NCI-H1930 (cell line): ENCODE results near the gene ARL5C.
A peak's percentile ranks its signal among the peaks of the same experiment; 100 is the strongest.

ENCODE experiments used
- DNase-seq, 2 experiments: peaks; one replicate each; lab custom pipeline; 2025; lab: John Stamatoyannopoulos, UW

Gene ARL5C, protein sequence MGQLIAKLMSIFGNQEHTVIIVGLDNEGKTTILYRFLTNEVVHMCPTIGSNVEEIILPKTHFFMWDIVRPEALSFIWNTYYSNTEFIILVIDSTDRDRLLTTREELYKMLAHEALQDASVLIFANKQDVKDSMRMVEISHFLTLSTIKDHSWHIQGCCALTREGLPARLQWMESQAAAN

DNA sequence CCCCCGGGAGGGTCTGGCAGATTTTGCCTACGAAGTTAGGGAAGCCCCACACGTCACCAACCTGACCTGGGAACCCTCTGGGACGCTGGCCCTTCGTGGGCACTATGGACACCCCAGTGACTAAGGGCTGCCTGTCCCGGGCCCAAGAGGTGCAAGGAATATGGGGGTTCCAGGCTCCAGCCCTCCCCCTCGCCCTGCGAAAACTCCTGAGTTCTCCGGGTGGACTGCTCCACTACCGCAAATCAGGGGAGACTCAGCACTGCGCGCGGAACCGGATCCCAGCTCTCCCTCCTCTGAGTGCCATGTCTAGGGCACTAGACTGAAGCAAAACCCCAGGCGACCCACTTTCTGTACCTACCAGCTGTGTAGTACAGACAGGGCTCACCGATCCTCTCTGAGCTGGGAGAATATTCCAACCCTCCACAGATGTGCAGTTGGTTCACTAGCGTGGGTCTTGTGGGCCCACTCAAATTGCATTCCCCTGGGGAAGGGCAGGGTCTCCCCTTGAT is at the start of gene ARL5C:
ARL5C (minus strand) TSS at position 321 of the 509 bp plus-strand sequence. CDS start 401 bp downstream, outside the sequence.
- DNase-seq = no peak

DNA sequence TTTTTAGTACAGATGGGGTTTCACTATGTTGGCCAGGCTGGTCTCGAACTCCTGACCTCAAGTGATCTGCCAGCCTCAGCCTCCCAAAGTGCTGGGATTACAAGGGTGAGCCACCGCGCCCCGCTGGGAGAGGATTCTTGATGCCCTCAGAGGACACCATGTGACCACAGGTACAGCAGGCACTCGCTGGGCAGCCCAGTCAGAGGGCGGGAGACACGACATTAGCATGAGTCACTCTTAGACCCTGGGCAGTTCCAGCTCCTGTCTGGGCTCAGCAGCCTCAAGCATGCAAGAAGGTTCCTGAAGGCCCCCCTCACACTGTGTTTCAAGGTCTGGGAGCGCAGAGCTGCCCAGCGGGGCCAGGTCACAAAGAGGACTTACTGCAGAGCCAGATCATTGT is 47.9 kb upstream of the ARL5C start:
- no peak for DNase-seq

DNA sequence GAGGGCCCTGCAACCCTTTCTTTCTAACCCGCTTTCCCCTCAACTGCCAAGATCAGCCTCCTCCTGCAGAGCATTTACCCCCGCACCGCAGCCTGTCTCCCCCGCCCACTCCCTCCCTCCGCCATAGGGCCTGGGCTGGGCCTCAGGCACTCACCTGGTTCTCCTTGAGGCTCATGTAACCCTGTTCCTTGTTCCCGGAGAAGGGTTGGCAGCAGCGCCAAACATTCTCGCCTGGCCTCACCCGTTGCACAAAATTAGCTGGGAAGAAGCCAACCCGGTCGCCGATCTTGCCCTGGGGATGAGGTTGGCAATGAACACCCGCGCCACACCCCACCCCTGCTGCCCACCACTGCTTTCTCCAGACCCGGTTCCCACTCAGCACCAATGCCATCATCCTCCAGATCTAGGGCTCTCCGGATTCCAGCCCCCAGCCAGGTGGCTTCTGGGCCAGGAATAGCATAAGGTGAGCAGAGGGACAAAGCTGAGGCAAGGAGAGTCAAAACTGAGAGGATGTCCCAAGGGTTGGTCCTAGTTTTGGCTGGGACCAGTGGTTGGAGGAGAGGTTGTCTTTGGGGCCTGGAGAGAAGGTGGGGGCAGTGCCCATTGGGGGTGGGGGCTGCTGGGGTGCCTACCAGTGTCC is 47.0 kb upstream of the ARL5C start:
- no peak for DNase-seq

DNA sequence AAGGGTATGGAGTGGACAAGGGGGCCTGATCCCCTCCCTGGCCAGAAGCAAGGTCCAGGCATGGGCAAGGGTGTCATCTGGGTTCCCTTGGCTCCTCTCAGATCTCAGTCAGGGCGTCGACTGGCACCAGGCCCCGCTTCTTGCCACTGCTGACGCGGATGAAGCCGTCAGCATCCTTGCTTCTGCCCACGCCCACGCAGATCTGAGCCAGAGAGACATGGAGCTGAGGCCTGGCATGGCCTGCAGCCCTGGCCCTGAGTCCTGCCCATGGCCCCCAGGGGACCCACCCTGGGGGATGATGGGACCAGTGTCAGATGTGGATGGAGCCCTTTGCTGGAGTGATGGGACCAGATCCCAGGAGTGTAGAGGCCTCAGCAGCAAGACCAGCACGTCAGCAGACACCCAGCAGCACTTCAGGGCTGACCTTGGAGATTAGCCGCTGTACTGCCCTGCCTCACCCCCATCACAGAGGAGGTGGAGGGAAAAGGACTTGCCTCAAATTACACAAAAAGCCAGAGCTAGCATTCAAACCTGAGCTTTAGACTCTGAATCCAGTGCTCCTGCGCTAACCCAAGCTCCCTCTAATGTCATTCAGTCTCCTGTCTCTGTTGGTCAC is 46.3 kb upstream of the ARL5C start:
- DNase-seq = no peak

DNA sequence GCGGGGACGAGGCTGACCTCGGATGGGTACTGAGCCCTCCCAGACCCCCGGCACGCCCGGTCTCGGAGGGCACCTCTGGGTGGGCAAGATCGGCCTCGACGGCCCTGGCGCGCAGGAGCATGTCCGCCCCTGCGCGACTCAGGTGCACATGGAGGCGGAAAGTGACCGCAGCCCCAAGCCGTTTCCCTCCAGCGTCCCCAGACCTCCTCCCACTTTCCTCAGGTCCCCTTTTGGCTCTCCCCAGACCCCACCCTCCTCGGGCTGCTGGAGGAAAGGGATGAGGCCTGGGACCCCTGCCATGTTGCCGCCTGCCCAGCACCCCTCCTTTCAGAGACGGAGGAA is 44.1 kb upstream of the ARL5C start:
- DNase-seq = no peak

DNA sequence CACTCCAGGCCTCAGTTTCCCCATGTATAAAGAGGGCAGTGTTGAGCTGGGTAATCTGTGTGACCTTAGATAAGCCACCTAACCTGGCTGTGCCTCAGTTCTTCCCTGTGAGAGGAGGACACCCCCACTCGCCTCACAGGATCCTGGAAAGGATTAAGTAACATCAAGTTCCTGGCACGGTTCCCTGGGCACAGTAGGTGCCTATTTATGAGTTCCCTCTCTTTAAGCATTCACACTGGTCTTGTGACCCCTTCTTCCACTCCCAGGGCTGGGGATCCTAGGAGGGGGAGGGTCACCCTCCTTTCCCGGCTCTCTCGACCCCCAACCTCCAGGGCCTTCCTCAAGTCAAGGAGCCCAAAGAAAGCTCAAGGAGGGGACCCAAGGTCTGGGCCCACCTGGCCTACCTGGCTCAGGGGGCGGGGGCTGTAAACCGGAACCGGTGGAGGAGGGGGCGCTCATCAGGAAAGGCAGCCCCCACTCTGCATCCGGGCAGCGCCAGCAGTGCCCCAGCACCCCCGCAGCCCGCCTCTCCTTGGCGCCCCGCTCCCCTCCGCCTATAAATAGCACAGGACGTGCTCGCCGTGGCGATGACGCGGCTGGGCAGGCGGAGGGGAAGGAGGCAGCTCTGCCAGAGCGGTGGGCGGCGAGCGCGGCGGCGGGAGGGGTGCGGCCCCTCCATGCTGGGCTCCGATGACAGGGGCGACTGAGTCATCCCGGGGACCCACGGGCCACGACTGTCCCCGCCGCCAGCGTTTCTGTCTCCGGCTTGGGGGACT is 43.5 kb upstream of the ARL5C start:
- no peak for DNase-seq

DNA sequence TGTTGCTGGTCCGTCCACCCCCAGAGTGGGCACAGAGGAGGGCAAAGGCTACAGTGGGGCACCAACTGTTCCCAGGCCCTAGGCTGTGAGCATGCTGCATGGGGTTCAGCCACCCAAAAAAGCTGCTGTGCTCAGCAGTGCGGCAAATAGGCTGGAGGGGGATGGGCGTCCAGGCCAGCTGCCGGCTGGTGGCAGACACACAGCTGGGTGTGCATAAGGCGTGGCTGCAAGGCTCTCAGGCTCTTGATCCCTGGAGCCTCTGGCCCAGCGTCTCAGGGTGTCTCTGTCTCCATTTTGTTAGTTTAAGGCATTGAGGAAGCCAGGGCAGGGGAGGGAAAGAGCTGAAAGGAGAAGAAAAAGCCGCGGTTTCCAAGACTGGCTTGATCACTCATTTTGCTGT is 42.9 kb upstream of the ARL5C start:
- DNase-seq = no peak

DNA sequence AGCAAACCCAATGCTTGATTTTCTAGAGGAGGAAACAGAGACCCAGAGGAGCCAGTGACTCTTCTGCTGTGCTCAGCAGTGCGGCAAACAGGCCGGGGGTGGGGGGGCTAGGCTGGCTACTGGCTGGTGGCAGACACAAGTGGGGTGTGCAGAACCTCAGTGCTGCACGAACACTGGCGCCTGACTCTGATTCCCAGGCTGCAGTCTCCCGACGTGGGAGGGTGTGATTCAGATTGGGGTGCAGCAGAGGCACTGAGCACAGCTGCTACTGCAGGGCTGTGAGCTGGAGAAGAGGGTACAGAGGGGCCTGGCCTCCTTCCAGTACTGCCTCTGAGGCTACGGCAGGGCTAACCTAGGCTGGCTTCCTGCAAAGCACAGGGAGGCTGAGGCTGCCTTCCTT is 42.2 kb upstream of the ARL5C start:
- DNase-seq = no peak

DNA sequence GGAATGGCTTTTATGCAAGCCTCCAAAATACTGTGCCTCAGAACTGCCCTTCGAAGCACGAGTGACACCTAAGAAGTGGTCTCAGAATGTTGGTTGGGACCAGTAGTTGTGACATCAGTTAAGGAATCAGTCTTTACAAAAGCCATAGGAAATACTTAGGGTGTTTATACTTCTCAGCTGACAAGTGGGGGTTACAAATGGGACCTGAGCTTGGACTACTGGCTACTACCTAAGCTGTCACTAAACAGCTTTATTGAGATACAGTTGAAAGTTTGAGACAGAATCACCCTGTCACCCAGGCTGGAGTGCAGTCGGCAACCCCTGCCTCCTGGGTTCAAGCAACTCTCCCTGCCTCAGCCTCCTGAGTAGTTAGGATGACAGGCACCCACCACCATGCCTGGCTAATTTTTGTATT is 39.2 kb upstream of the ARL5C start:
- no peak for DNase-seq

DNA sequence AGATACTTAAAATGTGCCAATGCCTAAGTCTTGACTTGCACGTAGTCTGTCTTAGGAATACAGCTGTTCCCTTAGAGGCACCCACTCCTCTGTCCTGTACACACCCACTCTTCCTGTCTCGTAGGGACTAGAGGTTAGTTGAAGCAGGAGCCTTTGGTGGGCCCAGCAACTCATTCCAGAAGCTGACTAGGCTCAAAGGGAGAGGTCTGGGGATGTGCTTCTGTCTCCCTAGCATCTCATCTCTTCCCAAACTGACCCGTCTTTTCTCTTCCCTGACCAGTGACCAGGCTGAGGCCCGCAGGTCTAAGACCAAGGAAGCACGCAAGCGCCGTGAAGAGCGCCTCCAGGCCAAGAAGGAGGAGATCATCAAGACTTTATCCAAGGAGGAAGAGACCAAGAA is 38.3 kb upstream of the ARL5C start:
- no peak for DNase-seq

DNA sequence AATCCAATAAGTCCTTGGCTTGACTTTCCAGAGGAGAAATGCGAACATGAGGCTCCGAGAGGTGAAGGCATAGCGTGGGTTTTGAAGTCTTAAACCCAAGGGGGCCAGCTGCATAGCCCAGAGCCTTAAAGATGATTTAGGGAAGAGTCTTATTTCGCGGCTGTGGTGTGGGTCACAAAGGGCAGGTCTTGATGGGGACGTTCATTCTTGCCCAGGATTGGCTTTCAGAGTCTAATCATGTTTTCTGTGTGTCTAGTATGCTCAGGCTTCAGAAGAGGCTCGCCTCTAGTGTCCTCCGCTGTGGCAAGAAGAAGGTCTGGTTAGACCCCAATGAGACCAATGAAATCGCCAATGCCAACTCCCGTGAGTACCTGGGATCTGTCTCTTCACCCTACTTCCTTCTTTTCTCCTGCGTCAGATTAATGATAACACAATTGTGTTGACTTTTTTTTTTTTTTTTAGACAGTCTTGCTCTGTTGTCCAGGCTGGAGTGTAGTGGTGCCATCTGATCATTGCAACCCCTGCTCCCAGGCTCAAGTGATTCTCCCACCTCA is 35.1 kb upstream of the ARL5C start:
- no peak for DNase-seq

DNA sequence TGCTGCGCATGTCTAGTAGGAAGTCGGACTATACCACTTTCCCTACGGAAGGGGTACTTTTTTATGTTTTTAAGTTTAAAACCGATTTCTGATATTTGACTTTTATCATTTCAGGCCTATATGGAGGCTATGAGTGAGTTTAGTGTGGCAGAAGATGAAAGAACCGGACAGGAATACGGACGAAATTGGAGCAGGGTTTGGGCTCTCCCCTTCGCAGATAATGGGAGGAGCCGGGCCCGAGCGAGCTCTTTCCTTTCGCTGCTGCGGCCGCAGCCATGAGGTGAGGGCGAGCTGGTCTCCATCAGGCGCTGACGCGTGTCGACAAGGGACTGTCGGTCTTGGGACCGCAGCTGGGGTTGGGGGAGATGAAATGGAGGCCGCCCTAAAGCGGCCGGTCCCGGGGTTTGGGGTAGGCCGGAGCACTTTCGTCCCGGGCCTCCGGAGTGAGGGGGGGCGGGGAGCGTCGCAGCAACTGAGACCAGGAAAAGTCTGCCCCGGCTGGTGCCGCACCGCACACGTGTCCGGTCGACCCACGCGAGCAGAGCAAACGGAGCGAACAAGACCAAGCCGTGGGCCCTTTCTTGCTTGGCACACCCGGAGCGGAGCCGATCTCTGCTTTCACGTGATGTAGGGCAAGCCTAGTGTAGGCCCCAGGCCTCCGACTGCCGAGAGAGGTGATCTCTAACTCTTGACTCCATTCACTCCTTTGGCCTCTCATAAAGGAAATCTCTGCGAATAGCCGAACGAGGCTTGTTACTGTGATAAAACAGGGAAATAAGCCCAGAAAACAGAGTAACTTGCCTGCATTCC is 34.3 kb upstream of the ARL5C start, which contains the start of gene RPL19:
RPL19 (plus strand) TSS at position 214 of the 810 bp plus-strand sequence; CDS start at position 276, 62 bp downstream.
- DNase-seq = no peak

DNA sequence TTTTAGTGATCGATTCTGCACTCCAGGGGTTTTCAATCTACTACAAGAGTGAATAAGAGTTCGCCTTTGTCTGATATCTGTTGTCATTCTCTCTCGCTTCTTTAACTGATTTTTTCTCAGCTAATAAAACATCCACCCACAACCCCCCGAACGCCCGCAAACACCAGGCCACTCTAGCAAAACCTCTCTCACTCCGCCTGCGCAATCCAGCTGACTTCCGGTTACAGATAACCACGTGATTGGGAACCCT is 33.8 kb upstream of the ARL5C start:
- peak; percentile 86 to 92 for DNase-seq

DNA sequence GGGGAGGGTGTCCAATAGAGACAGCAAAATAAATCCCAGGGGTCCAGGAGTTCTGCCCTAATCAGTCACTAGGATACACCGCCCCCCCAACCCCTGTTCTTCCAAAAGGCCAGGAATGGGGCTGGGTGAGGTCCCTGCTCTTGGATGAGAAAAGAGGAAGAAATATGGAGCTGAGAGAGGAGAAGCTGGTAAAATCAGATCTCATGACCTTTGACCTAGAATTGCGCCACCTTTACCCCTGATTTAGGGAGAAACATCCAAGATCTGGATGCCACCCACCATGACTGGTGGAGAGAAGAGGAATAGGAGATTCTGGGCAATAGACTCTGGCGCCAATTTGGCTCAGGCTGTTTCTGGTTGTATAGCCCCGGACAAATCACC is 32.2 kb upstream of the ARL5C start:
- DNase-seq = no peak

DNA sequence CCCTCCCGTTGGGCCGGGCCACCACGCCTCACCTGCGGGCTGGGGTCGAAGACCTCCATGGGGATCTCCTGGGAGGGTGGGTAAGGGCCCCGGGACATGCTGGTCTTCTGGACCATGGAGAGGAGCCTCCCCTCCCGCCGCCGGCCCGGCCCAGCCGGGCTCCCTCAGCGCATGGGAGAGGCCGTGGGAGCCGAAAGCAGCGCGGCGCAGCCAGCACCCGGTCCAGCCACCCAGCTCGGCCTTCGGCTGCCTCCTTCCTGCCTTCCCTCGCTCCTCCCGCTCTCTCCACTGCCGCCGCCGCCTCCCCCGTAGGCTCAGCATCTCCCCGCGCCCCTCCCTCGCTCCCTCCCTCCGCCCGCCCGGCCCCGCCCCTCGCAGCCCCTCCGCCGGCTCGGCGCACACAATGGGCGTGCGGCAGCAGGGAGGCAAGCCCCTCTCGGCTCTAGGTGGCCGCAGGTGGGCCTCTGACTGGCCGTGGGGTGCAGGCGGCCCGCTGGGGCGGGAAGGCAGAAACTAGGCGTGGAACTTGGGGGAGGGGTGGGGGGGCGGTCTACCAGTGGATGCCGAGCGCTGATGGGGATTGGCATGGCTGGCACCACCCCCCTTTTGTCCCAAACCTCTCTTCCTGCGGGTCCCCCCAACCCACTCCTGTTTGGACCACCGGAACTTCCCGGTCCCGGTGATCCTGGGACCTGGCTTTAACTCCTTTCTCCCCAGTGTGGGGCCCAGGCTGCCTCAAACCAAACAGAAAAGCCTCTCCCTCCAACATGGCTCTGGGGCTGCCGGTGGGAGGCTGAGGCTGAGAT is 31.6 kb upstream of the ARL5C start, which contains the start of gene CACNB1:
CACNB1 (minus strand) TSS at position 290 of the 806 bp plus-strand sequence; CDS start at position 116, 174 bp downstream.
- peak; percentile 46 to 57 for DNase-seq

DNA sequence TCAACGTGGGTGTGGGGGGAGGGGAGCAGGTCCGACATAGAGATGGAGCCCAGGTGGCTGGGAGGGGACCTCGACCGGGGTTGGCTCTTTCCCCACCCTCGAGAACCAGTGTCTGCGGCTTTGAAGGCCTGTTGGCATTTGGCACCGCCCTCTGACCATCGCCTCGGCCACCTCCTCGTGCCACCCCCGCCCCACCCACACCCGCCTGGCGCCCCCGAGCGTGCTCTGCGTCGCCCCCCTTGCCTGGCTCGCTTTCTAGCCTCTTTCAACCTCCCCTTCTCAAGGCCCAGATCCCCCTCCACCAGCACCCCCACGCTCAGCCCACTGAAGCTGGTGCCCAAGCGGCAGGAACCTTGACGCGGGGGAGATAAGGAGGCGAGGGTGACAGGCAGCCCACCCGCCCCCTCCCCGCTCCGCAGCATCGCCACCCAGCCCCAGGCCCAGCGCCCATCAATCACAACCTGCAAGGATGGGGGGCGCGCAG is 30.9 kb upstream of the ARL5C start:
- no peak for DNase-seq

DNA sequence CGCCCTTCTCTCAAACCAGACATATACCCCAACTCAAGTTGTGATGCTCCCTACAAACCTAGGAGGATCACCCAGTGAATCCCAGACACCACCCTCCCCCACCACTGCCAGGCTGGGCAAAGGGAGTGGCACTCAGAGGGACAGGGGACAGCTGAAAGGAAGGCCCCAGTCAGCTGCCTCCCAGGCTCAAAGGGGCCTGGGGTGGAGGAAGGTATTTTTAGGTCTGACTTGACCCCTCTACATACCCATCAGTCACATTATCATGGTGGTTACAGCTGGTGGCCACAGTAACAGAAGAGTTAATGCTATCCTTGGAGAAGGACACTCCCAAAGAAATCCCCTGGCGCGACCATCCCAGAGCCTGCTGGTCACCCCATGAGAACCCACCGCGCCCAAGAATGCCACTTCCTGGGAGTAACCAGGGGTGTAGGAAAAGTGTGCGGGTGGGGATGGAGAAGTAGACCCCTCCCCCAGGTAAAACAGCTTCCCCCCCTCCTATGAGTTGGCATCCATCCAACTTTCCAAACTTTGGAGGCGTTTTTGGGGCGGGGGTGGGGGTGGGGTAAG is 30.4 kb upstream of the ARL5C start:
- no peak for DNase-seq

DNA sequence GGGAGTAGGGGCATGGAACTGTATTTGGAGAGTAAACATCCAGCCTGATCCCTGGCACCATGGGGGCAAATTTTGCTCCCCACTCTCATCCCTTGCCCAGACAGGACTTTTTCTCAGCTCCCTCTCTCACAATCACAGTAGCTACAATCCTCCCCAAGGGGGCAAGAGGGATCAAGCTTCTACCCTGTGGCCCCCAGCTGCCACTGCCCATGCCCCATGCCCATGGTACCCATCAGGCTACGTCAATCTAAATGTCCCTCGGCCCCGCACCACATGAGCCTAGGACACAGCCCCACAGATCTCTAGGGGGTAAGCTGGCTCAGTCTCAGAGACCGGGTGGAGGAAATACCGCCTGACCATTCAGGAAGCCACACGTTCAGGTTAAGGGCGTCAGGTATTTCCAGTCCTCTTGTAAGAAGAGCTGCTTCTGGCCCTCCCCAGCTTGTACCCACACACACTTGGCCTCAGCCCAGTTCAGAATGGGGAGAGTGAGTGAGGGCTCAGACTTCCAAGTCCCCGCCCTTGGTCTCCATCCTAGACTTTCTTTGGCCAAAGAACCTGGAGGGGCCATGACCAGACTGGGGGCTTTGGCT is 29.7 kb upstream of the ARL5C start:
- no peak for DNase-seq

DNA sequence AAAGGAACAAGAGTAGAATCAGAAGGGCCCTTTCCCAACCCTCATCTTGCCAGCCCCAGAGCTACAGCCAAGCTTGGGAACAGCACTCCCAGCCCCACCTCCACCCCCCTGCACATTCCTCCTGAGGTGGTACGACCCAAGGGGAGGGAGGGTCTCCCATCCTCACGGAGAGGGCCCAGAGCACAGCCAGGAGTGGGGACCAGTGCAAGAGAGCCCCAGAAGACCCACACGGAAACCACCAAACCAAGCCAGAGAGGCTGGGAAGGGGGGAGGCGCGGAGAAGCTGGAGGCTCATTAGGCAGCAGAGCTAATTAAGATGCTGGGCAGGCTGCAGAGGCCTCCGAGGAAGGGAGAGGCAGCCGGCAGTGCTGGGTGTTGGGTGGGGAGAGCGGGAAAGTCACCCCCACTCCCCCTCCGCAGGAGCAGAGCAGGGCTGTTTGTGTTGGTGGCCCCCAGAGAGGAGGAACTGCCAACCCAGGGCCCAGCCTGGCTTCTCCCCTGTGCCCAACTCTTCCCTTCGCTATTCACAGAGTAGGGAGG is 29.1 kb upstream of the ARL5C start:
- DNase-seq = no peak
